ENCODE data around the gene IL1RAPL2.
"Not testable (repeated sequence)": the region's sequence is repeated elsewhere in the genome, so short reads cannot be mapped to it uniquely, and the experiment has no call there.

DNA sequence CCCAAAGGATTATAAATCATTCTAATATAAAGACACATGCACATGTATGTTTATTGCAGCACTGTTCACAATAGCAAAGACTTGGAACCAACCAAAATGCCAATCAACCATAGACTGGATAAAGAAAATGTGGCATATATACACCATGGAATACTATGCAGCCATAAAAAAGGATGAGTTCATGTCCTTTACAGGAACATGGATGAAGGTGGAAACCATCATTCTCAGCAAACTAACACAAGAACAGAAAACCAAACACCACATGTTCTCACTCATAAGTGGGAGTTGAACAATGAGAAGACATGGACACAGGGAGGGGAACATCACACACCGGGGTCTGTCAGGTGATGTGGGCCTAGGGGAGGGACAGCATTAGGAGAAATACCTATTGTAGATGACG lies 23.6 kb upstream of the IL1RAPL2 start:
- not testable (repeated sequence) for TF ChIP-seq POLR2A (IDR thresholded peaks at IDR 0.05)
- TF ChIP-seq, protein P1, sequence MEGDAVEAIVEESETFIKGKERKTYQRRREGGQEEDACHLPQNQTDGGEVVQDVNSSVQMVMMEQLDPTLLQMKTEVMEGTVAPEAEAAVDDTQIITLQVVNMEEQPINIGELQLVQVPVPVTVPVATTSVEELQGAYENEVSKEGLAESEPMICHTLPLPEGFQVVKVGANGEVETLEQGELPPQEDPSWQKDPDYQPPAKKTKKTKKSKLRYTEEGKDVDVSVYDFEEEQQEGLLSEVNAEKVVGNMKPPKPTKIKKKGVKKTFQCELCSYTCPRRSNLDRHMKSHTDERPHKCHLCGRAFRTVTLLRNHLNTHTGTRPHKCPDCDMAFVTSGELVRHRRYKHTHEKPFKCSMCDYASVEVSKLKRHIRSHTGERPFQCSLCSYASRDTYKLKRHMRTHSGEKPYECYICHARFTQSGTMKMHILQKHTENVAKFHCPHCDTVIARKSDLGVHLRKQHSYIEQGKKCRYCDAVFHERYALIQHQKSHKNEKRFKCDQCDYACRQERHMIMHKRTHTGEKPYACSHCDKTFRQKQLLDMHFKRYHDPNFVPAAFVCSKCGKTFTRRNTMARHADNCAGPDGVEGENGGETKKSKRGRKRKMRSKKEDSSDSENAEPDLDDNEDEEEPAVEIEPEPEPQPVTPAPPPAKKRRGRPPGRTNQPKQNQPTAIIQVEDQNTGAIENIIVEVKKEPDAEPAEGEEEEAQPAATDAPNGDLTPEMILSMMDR (IDR thresholded peaks at IDR 0.05 in 4 of 5, conservative IDR thresholded peaks at IDR 0.05 in 1 of 5) = not testable (repeated sequence)
